ENCODE results near the gene TRABD. TPM values are rescaled to one million over a fixed set of nuclear protein-coding genes. Genes with fewer than 3 reads are reported as not detected.

TRABD gene, protein sequence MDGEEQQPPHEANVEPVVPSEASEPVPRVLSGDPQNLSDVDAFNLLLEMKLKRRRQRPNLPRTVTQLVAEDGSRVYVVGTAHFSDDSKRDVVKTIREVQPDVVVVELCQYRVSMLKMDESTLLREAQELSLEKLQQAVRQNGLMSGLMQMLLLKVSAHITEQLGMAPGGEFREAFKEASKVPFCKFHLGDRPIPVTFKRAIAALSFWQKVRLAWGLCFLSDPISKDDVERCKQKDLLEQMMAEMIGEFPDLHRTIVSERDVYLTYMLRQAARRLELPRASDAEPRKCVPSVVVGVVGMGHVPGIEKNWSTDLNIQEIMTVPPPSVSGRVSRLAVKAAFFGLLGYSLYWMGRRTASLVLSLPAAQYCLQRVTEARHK
- 16.8 and 26.7 TPM in 2 replicates for total RNA-seq

DNA sequence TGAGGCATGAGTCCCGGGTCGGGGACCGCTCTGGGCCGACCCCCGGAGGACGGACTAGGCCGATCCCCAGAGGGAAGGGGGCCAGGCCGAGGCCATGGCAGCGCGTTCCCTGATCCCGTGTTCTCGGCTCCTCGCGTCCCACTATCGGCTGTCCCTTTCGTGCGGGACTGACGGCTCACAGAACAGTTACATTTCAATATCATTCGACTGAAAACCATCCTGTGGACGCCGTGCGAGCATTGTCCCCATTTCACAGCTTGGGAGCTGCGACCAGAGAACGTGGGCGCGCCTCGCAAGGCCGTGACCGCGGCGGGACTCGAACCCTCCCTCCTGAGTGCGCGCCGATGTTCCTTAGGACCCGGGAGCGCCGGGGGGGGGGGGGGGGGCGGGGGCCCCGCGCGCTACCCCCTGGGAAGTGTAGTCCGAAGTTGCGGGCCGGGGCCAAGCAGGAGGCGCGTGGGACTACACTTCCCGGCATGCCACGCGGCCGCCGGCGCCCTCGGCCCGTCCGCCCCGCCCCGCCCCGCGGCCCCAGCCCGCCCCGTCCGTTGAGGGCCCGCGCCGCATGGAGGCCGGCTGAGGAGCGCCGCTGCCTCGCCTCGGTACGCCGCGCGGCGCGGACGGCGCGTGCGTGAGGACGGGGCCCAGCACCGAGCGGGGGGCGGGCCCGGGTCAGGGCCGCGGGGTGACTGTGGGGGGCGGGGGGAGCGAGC, at the start of gene TRABD:
TSS of gene TRABD (plus strand) at position 539 of the 713 bp plus-strand sequence. CDS start 7,148 bp downstream, outside the sequence.

DNA sequence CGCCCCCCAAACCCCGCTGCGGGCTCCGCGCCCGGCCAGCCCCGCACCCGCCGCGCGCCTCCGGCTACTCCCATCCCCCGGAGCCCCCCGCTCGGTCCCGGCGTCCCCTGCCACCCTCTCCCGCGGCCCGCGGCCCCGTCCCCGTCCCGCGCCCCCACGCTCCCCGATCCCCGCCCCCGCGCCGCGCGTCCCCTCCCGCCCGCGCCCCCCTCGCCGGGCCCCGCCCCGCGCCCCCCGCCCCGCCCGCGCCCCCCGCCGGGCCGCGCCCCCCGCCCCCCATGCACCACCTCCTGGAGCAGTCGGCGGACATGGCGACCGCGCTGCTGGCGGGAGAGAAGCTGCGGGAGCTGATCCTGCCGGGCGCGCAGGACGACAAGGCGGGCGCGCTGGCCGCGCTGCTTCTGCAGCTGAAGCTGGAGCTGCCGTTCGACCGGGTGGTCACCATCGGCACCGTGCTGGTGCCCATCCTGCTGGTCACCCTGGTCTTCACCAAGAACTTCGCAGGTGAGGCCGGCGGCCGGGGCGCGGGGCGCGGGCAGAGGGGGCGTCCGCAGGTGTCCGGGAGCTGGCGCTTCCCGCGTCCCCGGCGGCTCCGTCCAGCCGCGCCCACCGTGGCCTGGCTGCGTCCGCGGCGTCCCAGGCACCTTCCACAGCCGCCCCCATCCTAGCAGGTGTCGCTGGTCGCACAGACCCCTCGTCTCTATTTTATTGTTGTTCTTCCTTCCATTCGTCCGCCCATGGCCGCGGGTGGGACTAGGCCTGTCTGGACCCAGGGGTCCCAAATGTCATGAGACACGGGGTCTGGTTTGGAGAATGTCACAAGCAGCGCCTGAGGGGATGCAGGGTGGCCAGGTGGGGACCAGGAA, 15.0 kb upstream of the TRABD start, which contains the start of gene PANX2:
TSS of gene PANX2 (plus strand) at position 279 of the 866 bp plus-strand sequence. CDS start at position 279, 0 bp downstream.

DNA sequence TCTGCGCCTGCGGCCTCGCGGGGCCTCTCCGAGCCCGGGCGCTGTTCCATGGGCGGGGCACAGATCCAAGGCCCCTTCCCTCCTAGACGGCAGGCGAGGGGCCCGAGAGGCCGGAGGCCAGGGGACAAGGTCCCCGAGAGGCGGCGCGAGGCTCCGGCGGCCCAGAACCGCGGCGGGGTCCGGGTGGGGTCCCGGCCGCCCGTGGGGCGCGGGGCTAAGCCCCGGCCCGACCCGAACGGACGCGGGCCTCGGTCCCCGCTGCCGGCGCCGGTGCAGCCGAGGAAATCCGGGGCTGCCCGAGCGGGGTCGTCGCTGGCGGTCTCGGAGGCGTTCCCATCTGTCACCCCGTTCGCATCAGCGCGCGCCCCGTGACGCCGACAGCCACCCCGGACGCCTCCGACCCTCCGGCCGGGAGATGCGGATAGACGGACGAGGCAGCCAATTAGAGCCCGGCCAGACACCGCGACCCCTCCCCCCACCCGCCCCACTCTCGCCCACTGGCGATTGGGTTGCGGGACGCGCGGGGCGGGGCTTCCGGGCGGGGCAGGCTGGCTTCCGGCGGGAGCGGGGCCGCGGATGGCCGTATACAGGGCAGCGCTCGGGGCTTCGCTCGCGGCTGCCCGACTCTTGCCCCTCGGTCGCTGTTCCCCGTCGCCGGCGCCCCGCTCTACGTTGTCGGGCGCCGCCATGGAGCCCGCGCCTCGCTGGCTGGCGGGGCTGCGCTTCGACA, 14.9 kb downstream of the TRABD start, which contains the start of gene SELENOO:
TSS of gene SELENOO (plus strand) at position 551 of the 730 bp plus-strand sequence. CDS start at position 577, 26 bp downstream.

DNA sequence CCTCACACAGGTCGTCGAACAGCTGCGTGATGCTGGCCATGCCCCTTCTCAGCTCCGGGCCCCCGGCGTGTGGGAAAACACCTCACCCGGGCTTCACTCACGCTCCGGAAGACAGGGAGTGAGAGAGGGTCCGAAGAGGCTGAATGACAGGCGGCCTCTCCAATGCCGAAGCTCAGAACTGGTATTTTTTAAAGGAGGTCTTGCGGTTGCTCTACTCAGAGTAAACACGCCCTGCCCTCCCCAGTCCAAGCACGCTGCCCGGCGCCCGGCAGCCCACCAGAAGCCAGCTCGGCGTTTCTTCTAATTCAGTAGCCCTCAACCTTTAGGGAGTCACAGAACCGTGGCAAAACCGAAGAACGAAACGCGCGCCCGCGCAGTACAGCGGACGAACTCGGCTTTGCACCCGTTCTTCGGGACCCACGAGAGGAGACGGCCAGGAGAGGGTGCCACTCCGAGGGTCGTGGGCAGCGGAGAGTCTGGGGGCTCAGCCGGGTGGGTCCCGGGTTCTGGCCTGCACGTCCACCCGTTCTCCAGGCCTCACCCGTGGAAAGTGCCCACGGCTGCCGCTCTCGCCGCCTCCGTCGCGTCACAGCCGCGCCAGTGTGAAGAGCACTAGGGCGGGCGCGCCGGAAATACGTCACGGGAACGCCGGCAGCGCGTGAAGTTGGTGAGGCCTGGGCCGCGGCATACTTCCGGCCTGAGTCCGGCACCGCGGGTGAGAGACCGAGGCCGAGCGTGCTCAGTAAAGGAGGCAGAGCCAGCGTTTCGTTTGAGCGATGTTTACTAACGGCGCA, 58.9 kb downstream of the TRABD start, which contains the start of gene TUBGCP6:
TSS of gene TUBGCP6 (minus strand) at position 604 of the 794 bp plus-strand sequence. CDS start at position 40, 564 bp downstream.

Other genes starting within 250 kb of the TRABD start
- 18.9 and 27.6 TPM in 2 replicates for gene PIM3, start 225.1 kb upstream of the TRABD start, total RNA-seq
- not detected in 2 replicates for gene IL17REL, start 173.1 kb upstream of the TRABD start, total RNA-seq
- not detected in 2 replicates for gene TTLL8, start 127.6 kb upstream of the TRABD start, total RNA-seq
- 0.43 and 3.6 TPM in 2 replicates for gene MLC1, start 100.5 kb upstream of the TRABD start, total RNA-seq
- 1.5 and 1.7 TPM in 2 replicates for gene MOV10L1, start 95.9 kb upstream of the TRABD start, total RNA-seq
- gene PANX2, start 15.2 kb upstream of the TRABD start, total RNA-seq: 2.0 and 2.1 TPM in 2 replicates
- 17.3 and 21.5 TPM in 2 replicates for gene SELENOO, start 15.1 kb downstream of the TRABD start, total RNA-seq
- gene TUBGCP6, start 59.1 kb downstream of the TRABD start, total RNA-seq: 27.4 and 37.1 TPM in 2 replicates
- 28.4 and 44.0 TPM in 2 replicates for gene HDAC10, start 65.4 kb downstream of the TRABD start, total RNA-seq
- 11.7 and 35.3 TPM in 2 replicates for gene MAPK12, start 75.8 kb downstream of the TRABD start, total RNA-seq
- gene MAPK11, start 84.5 kb downstream of the TRABD start, total RNA-seq: 2.9 and 7.2 TPM in 2 replicates
- 226 and 278 TPM in 2 replicates for gene PLXNB2, start 121.7 kb downstream of the TRABD start, total RNA-seq
- 3.3 and 4.3 TPM in 2 replicates for gene DENND6B, start 141.1 kb downstream of the TRABD start, total RNA-seq
- 57.9 and 70.7 TPM in 2 replicates for gene PPP6R2, start 157.4 kb downstream of the TRABD start, total RNA-seq

Data from smooth muscle cell of the pulmonary artery (primary cell).